Stimulated activated CD4-positive, alpha-beta T cell treated with anti-CD3 and anti-CD28 coated beads, Interleukin-15, amount 100 ng/mL, for 24 hours (primary cell): ENCODE data around the gene ANGPTL4.
A peak's percentile ranks its signal among the peaks of the same experiment; 100 is the strongest.
"Not testable (repeated sequence)": the region's sequence is repeated elsewhere in the genome, so short reads cannot be mapped to it uniquely, and the experiment has no call there.

Source experiments
- DNase-seq: peaks from one replicate; pipeline ENCODE4 v3.0.0-alpha.2; 2020

Gene ANGPTL4

GRCh38 chr19:8366121-8366581 is 2.2 kb downstream of the ANGPTL4 start:
- no peak for DNase-seq

GRCh38 chr19:8366961-8367326 is 3.0 kb downstream of the ANGPTL4 start:
- no peak for DNase-seq

- no peak for DNase-seq
Measured at GRCh38 chr19:8367327-8368001, 3.5 kb downstream of the ANGPTL4 start.

GRCh38 chr19:8370176-8371010 is 6.4 kb downstream of the ANGPTL4 start:
- DNase-seq: no peak

GRCh38 chr19:8371011-8371804 is 7.3 kb downstream of the ANGPTL4 start:
- DNase-seq: no peak

GRCh38 chr19:8373867-8374813 is 10.2 kb downstream of the ANGPTL4 start:
- DNase-seq: no peak

GRCh38 chr19:8375766-8376165 is 11.8 kb downstream of the ANGPTL4 start:
- DNase-seq: not testable (repeated sequence)

- not testable (repeated sequence) for DNase-seq
Measured at GRCh38 chr19:8376373-8376974, 12.5 kb downstream of the ANGPTL4 start.

- no peak for DNase-seq
Measured at GRCh38 chr19:8377598-8377997, 13.6 kb downstream of the ANGPTL4 start.

GRCh38 chr19:8379156-8379891 is 15.4 kb downstream of the ANGPTL4 start:
- DNase-seq: not testable (repeated sequence)

GRCh38 chr19:8384569-8384968 is 20.6 kb downstream of the ANGPTL4 start:
- not testable (repeated sequence) for DNase-seq

- not testable (repeated sequence) for DNase-seq
Measured at GRCh38 chr19:8385103-8385502, 21.1 kb downstream of the ANGPTL4 start.

- not testable (repeated sequence) for DNase-seq
Measured at GRCh38 chr19:8385566-8385965, 21.6 kb downstream of the ANGPTL4 start.

GRCh38 chr19:8386419-8386818 is 22.5 kb downstream of the ANGPTL4 start:
- DNase-seq: not testable (repeated sequence)

- DNase-seq: no peak
Measured at GRCh38 chr19:8386990-8387389, 23.0 kb downstream of the ANGPTL4 start.

GRCh38 chr19:8387688-8388611 is 24.0 kb downstream of the ANGPTL4 start:
- DNase-seq: no peak

- no peak for DNase-seq
Measured at GRCh38 chr19:8388612-8388958, 24.6 kb downstream of the ANGPTL4 start.

GRCh38 chr19:8389891-8390616 is 26.1 kb downstream of the ANGPTL4 start, which contains the start of gene RAB11B:
Gene RAB11B, plus strand, starts transcription at chr19:8390360. Its CDS starts 57 bp downstream, at chr19:8390417.
- peak; percentile 98 for DNase-seq

GRCh38 chr19:8390617-8390981 is 26.6 kb downstream of the ANGPTL4 start:
- peak; percentile 95 for DNase-seq
